Stimulated activated CD4-positive, alpha-beta T cell treated with anti-CD3 and anti-CD28 coated beads, Interleukin-1b, Interleukin-23, amount 100 ng/mL, for 1 hour (primary cell): ENCODE measurements around the gene TPRG1L.
A peak's percentile ranks its signal among the peaks of the same experiment; 100 is the strongest.

ENCODE experiments used
- DNase-seq, 2 donors: peaks; one replicate each; pipeline ENCODE4 v3.0.0-alpha.2; 2020; ENCODE audit warnings: low read depth in 2 of 2

Gene TPRG1L

DNA sequence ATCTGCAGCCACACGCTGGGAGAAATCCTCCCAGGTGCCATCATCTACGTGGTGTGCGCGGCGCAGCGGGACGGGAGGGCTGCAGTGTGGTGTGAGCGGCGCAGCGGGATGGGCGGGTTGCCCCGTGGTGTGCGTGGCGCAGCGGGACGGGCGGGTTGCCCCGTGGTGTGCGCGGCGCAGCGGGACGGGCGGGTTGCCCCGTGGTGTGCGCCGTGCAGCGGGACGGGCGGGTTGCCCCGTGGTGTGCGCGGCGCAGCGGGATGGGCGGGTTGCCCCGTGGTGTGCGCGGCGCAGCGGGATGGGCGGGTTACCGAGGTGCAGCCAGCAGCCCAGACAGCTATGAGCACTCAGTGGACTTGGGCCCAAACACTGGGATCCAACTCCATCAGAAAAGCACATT is 20.4 kb downstream of the TPRG1L start:
- DNase-seq = no peak

DNA sequence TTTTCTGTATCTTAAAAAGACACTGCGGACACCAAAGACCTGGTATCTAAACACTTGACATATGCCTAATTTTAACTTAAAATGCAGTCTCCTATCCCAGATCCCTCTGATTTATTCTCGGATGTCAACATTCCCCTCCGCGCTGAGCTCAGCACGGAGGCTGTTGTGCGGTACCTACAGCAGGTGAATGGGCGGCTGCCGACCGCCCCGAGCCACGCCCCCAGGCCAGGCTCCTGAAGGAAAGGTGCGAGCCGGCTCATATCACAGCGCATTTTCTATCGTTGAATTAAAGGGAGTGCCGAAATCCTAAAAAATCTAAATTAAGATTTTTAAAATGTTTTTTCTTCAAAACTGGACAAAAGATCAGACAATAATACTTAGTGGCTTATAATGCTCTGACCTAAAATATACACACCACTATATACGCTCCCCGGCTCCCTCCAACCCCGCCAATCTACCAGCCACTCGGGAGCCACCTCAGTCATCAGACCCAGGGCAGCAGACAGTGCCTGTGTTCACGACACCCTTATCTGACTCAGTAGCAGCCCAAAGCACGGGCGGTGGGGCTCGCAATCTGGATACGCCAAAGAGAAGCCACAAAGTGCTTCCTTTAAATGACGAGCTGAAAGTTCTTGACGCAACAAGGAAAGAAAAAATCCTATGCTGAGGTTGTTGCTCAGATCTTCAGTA is 21.0 kb downstream of the TPRG1L start:
- no peak for DNase-seq

DNA sequence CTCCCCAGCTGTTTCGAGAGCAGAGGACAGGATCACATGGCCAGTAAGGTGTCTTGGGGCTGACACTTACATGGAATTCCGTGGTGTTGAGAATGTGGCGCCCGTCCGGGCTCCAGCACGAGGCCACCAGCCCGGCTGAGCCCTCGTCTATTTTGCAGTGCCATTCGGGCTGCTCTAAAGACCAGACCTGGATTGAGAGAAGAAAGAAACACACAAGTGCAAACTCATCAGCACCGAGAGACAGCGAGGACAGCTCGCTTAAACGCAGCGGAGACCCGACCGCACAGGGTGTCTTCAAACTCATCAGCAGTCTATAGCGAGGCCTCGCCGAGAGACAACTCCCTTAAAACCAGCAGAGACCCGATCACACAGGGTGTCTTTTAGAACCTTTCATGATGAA is 21.8 kb downstream of the TPRG1L start:
- no peak for DNase-seq

DNA sequence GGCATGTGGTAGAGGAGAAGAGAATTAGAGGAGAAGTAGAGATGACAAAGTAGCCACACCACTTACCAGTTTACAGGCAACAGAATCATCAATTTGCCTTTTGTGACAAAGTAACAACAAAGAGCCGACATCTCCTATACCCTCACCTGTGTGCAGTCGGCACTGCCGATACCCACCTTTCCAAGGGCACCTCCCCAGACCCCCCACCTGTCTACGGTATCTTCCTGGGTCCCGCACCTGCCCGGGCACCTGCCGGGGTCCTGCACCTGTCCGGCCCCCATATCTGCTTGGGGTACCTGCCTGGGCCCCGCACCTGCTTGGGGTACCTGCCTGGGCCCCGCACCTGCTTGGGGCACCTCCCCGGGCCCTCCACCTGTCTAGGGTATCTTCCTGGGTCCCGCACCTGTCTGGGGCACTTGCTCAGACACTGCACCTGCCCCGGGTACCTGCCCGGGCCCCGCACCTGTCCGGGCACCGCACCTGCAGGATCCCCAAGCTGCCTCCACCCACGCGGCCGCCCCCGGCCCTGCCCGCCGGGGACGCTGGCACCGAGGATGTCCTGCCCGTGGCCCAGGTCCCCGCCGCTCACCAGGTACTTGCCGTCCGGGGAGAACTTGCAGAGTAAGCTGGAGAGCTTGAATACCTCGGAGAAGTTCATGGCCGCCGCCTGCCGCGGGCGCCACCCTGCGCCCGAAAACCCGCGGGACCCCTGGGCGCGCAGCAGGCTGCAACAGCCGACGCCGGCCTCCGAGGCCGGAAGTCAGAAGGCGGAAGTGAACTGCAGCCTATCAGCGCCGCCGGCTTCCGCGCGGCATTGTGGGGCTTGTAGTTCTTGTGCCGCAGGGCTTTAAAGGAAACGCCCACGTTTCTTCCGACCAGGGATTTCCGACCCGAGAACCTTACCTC is 24.8 kb downstream of the TPRG1L start, which contains the start of gene WRAP73:
Gene WRAP73 (minus strand): TSS at position 762 of the 906 bp plus-strand sequence. CDS start 104 bp downstream, at position 658.
- DNase-seq = peak; percentile 57 to 78

DNA sequence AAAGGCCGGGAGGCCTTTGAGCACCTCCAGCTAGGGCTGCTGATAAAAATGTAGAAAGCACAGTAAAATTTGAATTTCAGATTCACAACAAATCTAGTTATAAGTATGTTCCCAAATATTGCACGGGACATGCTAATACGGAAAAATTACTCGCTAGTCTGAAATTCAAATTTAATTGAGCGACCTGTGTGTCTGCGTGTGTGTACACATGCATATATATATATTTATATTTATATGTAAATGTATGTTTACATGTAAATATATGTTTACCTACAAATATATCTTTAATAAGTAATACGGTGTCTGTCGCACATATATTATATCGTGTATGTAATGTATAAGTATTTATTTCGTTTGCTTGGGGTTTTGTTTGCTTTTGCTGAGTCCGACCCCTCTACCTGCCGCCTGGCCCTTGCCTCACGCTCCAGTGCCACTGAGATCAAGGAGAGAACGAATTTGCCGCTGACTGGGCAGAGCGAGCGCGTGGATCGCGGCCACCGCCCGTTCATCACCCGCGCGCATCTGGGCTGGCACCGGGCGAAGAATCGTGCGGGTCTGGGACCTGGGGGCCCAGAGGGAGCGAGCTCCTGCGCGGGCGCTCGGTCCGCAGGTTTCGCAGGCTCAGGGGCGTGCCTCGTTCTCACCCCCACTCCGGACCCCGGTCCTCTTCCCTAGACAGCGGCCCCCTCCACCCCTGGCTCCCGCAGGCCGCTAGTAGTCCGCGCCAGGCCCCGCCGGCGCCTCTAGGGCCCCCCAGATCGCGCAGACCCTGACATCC is 25.6 kb downstream of the TPRG1L start:
- DNase-seq = no peak

DNA sequence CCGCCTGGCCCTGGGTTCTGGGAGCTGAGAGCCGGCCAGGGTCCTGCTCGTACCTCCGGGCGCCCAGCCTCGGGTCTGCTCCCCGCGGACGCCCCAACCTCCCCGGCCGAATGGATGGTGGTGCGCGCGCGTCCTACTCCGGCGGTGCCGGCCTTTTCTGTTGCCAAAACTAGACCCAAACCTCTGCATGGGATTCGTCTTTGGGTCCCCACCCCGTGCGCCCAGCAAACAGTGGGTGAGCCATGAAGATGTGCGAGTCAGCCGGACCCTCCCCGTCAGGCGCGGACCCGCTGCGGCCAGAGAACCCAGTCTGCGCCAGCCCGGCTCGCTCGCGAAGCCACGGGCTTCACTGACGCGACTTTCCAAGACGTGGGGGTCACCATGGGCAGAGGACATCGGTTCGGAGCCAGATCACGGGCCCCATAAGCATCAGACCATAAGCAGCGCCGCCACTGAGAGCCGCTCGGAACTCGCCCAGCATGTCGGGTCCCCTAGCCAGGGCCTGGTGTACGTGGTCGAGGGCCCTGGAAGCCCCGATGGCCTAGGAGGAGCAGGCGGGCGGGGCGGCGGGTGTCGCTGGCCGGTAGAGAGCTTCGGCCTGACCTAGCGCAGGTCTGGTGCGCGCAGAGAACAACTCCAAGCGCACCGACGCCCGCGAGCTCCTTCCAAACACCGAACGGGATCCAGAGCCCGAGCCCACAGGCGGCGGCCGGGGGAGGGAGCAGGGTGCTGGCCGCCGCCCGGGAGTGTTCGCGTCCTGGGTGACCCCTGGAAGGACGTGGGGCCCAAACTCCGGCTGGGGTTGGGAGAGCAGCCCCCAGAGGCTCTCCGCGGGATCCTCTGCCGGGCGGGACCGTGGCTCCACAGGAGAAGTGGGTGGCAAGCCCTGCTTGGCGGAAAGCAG is 26.5 kb downstream of the TPRG1L start:
- DNase-seq = no peak

DNA sequence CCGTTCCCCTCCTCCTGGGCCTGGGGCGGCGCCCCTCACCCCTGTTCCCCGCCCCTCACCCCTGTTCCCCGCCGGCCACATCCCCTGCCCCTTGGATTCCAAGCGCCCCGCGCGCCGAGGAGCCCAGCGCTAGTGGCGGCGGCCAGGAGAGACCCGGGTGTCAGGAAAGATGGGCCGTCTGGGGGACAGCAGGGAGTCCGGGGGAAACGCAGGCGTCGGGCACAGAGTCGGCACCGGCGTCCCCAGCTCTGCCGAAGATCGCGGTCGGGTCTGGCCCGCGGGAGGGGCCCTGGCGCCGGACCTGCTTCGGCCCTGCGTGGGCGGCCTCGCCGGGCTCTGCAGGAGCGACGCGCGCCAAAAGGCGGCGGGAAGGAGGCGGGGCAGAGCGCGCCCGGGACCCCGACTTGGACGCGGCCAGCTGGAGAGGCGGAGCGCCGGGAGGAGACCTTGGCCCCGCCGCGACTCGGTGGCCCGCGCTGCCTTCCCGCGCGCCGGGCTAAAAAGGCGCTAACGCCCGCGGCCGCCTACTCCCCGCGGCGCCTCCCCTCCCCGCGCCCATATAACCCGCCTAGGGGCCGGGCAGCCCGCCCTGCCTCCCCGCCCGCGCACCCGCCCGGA is 27.2 kb downstream of the TPRG1L start, which contains the start of gene TP73:
Gene TP73 (plus strand): TSS at position 587 of the 618 bp plus-strand sequence. CDS start 29,850 bp downstream, outside the sequence.
- DNase-seq = no peak

DNA sequence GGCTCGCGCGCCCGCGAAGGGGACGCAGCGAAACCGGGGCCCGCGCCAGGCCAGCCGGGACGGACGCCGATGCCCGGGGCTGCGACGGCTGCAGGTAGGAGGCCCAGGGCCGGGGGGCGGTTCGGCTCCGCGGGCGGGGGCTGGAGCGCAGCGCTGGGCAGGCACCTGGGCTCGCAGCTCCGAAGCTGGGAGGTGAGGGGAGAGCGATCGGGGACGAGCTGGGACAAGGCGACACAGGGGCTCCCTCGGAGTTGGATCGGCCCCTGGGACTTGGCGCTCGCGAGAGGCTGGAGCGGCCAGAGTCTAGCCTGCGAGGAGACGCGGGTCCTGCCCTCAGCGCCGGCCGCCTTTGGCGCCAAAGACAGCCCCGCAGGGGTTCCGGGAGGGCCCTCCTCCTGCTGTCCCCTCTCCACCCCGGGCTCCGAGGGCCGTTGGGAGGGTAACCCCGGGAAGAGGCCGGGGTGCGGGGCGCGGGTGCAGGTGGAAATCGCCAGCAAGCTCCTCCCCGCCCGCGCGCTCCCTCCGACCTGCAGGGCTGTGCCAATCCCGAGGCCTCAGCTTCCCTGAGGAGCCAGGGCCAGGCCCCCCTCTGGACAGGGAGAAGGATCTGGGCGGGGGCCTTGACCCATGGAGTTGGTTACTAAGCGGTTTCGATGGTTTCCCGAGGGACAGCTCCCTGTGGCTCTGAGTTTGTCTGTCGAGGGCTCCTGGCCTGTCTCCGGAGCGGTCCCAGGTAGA is 27.9 kb downstream of the TPRG1L start:
- no peak for DNase-seq

DNA sequence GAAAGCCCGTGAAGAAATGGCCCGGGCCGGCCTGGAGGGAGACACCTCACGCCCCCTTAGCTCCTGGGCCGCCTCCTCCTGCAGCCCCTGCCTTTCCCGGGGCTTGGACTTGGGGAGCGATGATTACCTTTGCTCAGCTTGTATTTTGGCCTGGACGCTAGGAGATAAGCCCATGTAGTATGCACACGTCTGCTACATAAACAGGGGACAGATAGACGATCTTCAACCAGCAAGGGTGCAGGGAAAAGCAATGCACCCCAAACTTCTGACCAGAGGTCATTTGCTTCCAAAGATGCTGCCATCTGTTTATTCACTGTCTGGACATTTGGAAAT is 28.4 kb downstream of the TPRG1L start:
- DNase-seq = no peak

DNA sequence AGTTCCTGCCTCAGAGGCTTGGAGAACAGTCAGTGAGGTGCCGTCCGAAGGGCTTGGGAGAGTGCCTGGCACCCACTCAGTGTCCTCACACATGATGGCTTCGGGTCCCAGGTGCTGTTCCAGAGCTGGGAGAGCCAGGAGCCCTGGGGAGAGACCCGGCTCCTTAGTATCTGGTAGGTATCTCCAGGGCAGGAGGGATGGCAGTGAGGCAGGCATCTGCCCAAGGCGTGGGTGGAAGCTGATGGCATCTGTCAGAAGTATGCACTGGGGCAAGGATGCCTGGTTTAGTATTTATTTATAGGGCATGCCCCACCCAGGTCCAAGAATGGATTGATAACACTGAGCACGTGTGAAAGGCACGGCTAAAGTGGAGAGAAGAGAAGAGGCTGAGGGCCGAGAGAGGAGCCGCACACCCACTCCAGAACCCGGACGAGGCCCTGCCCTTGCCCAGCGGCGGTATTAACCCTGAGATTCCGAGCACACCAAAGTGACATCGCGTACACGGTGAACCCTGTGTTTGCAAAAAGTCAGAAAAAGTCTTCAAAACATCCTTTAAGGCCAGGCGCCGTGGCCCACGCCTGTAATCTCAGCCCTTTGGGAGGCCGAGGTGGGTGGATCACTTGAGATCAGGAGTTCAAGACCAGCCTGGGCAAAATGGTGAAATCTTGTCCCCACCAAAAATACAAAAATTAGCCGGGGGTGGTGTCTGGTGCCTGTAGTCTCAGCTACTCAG is 29.9 kb downstream of the TPRG1L start:
- no peak for DNase-seq

DNA sequence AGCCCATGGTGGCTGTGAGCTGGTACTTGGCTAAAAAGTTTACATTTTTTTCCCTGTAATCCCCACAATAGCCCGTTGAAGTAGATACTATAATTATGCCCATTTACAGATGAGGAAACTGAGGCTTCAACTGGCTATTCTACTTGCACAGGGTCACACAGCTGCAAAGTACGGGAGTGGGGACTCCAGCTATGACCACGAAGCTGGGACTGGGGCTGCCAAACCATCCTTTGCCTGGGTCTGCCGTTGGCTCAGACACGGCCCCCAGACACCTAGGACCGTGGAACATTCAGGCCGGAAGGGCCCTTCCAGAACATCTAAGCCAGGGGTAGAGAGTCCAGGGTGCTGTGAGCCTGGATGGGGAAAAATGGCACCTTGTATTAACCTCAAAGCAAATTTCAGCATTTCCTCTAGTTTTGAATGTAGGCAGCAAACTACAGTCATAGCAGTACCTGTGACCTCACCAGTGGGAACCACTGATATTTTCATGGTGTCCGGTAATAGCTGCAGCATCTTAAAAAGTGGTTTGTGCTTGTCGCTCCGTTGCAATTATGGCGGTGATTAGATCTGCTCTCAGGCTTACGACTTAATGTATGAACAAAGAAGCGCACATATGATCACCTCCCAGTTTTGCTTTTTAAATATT is 31.8 kb downstream of the TPRG1L start:
- no peak for DNase-seq

DNA sequence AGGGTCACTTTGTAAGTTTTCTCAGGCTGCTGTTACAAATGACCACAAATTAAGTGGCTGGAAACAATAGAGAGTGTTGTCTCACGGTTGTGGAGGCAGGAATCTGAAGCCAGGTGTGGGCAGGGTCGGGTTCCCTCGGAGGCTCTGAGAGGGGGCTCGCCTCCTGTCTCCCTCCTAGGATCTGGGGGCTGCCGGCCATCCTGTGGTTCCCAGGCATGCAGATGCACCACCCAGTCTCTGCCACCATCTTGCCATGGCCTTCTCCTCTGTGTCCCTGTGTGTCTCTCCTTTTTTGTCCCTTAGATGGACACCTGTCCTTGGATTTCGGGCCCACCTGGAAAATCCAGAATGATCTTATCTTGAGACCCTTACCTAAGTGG is 32.3 kb downstream of the TPRG1L start:
- DNase-seq = no peak

DNA sequence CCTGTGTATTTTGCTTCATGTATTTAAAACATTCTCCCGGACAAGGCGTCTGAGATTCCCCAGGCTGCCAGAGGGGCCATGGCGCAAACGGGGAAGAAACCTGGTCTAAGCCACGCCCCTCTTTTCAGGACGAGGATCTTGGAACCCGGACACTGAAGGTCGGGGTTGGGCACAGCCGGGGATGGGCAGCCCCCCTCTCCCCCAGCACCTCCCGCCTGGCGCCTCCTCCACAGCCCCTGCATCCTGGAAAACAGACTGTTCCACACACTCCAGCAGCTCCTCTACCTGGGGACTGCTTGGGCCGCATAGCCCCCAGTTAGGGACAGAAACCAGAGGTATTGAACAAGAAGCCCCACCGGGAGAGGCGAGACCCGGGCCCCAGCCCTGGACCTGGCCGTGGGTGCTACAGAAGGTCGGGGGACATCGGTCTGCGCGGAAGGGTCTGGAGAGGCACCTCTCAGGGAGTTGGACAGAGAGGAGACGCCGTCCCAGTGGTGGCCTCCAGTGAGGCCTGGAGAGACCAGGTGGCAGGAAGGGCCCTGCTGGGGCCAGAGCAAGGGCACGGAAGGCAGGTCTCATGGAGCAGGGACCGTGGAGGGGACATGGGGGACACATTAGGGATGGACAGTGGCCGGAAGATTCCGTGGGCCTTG is 32.9 kb downstream of the TPRG1L start:
- DNase-seq = no peak

DNA sequence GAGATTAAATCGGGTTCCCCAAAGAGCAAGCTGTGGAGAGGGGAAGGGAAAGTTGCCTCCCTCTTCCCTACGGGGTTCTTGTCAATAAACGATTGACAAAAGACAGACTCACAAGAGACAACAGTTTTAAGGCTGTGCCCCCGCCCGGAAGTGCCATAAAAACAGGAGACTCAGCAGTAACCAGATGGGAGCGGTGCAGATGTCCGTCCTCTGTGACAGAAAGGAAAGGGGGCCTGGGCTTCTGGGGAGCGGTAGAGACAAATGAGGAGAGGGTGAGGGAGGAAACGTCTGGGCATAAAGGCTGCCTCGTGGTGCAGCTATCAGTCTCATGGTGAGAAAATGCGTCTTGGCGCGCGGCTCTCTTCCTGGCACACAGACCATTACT is 33.4 kb downstream of the TPRG1L start:
- no peak for DNase-seq

DNA sequence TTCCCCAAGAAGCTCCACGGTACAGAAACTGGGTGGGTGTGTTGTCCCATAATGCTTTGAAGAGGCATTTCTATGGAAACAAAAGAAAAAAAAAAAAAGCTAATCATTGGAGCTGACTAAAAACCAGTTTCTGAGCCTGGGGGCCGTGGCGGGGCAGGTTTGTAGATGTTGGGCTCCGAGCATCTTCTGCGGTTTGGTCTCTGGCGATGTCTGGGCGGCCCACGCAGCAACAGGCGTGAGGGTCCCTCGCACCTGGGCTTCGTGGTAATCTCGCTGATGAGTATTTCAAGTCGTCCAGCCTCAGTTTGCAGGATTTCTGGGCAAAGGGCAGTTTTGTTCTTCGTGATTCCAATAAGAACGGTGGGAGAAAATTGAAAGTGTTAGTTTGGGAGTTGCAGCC is 34.3 kb downstream of the TPRG1L start:
- no peak for DNase-seq

DNA sequence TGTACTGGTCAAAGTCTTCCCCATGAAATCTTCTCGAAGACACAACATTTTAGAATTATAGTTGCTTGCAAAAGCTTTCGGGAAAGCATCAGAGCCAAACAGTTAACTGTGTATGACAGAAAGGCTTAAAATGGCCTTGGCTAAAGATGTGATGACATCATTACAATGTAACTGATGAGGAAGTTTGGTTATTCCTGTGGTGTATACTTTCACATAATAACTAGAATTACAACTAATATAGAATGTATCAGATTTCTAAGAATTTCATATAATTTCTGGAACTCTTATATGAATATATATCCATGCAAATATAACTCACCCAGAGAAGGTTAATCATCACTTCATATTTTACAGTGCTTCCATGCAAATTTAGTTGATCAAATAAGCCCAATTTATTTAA is 35.9 kb downstream of the TPRG1L start:
- no peak for DNase-seq

DNA sequence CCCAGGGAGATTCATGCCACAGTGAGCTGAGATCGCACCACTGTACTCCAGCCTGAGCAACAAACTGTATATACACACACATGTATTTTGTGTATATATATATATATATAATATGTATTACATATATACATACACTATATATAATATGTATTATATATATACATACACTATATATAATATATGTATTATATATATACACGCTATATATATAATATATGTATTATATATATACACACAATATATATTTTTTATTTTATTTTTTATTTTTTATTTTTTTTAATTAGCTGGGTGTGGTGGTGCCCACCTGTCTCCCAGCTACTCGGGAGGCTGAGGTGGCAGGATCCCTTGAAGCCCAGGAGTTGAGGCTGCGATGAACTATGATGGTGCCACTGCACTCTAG is 36.8 kb downstream of the TPRG1L start:
- DNase-seq = no peak

DNA sequence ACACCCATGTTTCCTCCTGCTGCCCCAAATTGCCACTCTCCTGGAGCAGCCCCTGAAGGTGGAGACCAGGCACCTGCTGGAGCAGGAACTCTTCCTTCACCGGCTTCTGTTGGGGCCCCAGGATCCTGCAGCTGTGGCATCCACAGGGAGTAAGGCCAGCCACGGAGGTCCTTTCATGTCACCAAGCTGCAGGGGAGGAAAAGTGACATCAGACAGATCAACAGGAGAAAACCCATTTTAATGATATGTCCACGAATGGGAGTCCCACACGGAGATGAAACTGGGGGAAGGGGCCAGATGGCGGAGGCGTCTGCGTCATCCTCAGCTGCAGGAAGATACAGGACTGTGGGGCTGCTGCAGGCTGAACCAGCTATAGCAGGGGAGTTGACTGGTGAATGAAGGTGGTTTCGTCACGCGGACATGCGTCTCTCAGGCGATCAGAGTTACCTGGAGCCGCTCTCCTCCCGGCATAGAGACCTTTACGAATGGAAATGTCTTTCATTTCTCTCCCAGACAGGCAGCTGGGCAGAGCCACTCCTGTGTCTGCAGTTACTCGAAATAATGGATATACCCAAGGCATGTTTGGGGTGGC is 37.4 kb downstream of the TPRG1L start:
- no peak for DNase-seq
